Sciatic nerve (tissue), 2 donors: Measurements from ENCODE around the gene KRTCAP2. TPM values are rescaled to one million over a fixed set of nuclear protein-coding genes. Genes with fewer than 3 reads are reported as not detected.

Experiments
- ATAC-seq: fragments of 200-7000 bp; cut with Tn5 transposase; one replicate; pipeline ENCODE4 v1.9.1; 2020; ENCODE audit warnings: mild to moderate bottlenecking, moderate library complexity
- DNase-seq: peaks from one replicate; pipeline ENCODE4 v3.0.0-alpha.2; 2020; ENCODE audit warnings: low spot score
- intact Hi-C: fragments of 100-400 bp; cut with DNase I; formaldehyde crosslinking; loops from one replicate; pipeline ENCODE4 v1.14.2; 2022
- total RNA-seq: library from RNA; stranded (reverse); fragmentation: NEBNext Ultra II Directional; extraction: Animal tissue kit (Norgen Biotek cat#: 25700); gene quantifications from one replicate; pipeline ENCODE4 v1.2.1, GENCODE V29; 2021
- donor health status: DM: no; HTN: no; CAD: no.
- donor health status: DM: no; HTN: no; CAD: no.

The KRTCAP2 gene
- total RNA-seq, 1 donor from 2014 or later = 162 TPM

DNA sequence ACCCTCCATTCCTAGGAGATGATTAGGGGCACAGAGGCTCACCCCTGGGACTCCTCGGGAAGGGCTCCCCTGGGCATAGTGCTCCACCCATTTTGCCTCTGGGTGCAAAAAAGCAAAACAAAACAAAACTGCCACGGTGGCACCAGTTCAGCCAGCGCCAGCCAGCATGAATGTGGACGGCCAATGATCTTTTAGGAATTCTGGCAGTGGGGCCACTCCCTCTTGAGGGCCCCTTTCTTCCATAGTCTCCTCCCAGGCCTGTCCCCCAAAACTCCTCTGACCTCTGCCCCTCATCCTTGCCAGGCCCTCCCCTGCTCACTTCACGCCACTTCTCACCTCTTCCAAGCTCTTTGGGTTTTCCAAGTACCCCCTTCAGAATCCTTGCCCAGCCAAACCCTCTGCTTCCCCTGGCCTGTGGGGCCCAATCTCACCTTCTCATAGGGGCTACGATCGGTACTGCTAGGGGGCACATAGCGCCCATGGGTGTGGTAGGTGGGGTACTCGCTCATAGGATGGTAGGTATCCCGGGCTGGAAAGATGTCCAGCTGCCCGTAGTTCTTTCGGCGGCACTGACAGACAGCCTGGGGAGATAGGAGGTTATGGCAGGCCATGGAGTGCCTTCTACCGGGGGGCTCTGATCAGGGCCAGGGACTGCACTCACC is 13.8 kb upstream of the KRTCAP2 start:
- ATAC-seq (peak; percentile 17), DNase-seq (no peak)
- intact Hi-C loops = no loop called here

DNA sequence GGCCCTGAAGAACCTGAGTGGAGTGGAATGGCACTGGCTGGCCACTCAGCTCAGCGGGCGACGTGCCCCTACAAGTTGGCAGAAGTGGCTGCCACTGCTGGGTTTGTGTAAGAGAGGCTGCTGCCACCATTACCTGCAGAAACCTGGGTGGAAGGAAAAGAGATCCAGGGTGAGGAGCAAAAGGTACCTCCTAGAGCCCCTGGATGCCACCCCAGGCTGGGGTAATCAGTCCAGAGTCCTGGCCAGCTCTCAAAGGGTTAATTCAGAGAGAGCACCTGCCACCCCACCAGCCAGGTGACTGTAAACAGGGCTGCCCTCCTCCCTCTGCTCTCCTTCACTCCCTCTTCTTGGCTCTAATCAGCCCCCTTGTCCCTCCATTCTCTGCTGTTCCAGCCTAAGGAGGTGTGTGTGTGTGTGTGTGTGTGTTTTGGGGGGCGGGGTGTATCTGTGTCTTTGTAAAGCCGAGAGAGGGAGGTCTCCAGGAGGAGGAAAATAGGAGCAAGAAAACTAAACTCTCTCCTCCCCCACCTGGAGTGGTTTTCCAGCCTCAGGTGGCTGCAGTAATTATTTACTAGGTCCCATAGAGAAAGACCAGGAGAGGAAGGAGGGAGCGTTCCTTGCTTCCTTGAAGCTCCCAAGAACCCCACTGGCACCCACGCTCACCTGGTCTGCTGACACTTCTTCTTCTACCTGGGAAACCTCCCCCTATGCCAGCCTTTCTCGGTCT is 13.1 kb upstream of the KRTCAP2 start:
- DNase-seq (no peak), ATAC-seq (peak; percentile 8)
- intact Hi-C loops = no loop called here

DNA sequence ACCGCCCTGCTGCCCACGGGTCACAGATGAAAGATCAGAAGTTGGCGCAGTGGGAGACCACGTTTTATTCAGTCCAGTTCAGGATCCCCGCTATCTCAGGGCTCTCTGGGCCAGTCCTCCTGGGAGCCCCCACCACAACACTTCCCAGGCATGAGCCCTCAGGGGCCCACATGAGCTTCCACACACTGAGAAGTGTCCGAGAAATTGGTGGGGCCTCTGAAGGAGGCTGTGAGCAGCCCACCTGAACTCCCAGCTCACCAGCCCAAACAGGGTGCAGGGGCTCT is 12.6 kb upstream of the KRTCAP2 start:
- intact Hi-C loops = no loop called here
- DNase-seq (no peak), ATAC-seq (no peak)

DNA sequence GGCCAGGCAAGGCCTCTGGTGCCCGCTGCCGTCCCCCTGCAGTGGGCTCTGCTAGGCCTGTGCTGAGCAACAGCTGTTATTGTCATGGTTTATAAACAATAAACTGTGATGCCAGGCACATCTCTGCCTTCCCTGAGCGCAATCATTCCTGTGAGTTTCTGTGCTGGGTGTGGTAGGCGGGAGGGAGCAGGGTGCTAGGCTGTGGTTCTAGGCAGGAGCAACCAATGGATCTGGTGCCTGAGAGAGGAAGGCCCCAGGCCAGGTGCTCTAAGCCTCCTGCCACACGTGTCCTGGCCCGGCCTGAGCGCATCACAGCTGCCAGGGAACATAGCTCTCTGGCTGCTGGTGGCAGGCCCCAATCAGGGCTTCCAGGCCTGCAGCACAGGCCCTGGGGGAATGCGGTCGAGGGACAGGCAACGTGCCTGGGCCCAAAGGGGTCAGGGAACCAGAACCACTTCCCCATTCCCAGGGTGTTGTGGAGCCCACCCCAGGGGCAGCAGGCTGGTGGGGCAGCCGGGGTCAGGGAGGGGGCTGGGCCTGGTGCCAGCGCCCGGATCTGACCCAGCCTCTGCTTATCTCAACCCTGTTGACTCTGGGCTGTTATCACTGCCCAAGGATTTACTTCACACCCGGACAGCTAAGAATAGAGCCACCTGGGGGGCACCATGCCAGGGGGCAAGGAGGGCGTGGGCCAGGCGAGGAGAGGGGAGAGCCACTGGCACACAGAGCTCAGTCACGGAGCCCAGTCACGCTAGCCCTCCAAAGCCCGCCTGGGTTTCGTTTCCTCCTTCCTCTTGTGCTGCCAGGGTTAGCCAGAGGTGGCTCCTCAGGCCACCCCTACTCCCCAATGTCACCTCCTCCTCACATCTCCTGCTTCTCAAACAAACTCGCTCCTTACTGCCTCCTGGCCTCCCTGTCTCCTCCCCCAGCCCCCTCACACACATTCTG is 12.0 kb upstream of the KRTCAP2 start:
- intact Hi-C loops = no loop called here
- DNase-seq (no peak), ATAC-seq (peak; percentile 48)

DNA sequence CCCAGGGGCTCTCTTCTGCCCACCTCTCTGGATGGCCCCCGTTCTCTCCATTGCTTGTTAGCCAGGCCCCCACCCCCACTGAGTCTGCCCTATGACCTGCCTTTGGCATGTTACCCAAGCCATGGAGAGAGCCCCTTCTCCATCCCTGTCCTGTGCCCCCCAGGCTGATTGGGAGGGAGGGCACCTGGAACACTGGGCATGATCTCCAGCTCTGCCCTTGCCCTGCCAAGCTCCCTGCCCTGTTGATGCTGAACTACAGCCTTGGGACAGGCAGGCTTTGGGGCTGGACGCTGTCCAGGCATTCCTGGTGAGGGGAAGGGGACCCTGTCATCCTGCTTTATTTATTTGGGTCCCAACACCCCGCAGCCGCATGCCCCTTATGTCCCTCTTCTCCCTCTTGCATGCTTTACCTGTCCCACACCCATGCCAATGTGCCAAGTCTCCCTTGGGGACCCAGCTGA is 11.3 kb upstream of the KRTCAP2 start:
- intact Hi-C loops = no loop called here
- no peak for DNase-seq
- no peak for ATAC-seq

DNA sequence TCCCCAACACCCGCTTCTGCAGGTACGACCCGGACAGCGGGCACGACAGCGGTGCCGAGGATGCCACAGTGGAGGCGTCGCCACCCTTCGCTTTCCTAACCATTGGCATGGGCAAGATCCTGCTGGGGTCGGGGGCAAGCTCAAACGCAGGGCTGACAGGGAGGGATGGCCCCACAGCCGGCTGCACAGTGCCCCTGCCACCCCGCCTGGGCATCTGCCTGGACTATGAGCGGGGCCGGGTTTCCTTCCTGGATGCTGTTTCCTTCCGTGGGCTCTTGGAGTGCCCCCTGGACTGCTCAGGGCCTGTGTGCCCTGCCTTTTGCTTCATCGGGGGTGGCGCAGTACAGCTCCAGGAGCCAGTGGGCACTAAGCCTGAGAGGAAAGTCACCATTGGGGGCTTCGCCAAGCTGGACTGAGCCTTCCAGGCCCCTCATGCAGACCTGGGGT is 10.7 kb upstream of the KRTCAP2 start:
- ATAC-seq (no peak), DNase-seq (no peak)
- intact Hi-C loops = no loop called here

DNA sequence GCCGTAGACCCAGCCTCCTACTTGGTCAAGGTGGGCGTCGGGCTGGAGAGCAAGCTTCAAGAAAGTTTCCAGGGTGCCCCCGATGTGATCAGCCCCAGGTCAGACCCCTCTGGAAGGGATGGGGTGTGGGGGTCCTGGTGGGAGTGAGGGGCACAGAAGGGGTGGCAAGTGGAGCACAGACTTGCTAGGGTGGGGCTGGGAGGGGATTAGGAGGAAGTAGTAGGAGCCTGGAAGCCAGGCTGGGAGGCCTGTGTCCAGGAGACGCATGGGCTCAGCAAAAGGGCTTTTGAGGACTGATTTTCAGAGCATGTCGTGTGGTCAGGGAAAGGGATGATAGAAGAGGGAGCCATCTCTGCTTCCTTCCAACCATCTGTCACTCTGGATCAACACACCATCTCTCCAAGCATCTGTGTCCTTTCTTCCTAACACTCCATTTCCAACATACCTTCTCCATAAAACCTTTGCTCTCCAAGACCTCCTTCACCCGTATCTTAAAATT is 9.0 kb upstream of the KRTCAP2 start:
- no peak for ATAC-seq
- intact Hi-C loops = no loop called here
- no peak for DNase-seq

DNA sequence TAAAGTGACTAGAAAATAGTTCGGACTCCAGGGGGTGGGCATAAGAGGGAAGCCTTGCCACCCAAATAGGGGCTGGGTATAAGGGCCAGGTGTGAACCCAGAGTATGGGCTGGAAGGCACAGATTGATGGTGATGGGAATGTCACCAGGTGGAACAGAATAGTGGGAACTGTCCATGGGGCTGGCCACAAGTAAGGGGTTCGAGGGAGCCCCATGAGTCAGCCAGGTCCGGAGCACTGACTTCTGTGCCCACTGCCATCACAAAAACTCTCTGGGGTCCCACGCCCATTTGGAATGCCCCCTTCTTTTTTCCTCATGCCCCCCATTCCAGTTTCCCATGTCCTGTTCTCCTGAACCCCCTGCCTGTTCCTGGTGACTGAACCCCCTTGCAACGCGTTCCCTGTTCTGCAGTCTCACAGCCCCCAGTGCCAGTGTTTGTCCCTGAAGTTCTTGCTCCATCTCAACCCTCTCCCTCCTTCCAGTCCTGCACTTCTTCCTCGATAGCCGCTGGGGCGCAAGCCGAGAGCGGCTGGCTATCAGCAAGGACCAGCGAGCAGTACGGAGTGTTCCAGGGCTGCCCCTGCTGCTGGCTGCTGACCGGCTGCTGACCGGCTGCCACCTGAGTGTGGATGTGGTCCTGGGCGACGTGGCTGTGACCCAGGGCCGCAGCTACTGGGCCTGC is 8.4 kb upstream of the KRTCAP2 start:
- no peak for DNase-seq
- no peak for ATAC-seq

DNA sequence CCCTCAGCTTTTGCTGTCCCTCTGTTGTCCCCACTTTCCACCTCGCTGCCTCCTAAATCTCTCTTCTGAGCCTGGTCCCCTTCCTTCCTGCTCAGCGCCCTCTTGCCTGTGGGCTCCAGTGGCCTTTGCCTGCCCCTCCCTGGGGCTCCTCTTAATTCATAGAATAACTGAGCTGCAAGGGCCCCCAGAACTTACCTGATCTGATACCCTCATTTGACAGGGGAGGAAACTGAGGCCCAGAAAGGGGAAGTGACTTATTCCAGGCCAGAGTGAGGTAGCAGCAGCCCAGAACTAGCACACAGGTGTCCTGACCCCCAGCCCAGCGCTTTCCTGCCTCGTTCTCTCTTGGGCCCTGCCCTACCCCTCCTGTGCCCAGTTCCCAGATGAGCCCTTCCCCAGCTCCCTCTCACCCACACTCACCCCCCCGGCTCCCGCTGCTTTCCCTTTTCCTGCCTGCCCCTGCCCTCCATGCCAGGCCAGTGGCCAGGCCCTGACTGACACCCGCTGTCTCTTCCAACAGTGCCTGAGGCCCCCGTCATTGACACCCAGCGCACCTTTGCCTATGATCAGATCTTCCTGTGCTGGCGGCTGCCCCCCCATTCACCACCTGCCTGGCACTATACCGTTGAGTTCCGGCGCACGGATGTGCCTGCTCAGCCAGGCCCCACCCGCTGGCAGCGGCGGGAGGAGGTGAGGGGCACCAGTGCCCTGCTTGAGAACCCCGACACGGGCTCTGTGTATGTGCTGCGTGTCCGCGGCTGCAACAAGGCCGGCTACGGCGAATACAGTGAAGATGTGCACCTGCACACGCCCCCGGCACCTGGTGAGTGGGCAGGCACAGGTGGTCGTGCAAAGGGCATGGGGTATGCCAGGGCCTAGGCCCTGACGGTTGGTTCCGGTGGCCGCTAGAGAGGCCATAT is 6.3 kb upstream of the KRTCAP2 start:
- ATAC-seq = no peak
- intact Hi-C loops = loop anchor here (10.0 kb wide), 1 partner anchor 55 kb away; the partner anchor contains the start of gene EFNA1
- DNase-seq = peak; percentile 62

More for the DNA sequence above, 8.4 kb upstream of the KRTCAP2 start:
- intact Hi-C loops = no loop called here

DNA sequence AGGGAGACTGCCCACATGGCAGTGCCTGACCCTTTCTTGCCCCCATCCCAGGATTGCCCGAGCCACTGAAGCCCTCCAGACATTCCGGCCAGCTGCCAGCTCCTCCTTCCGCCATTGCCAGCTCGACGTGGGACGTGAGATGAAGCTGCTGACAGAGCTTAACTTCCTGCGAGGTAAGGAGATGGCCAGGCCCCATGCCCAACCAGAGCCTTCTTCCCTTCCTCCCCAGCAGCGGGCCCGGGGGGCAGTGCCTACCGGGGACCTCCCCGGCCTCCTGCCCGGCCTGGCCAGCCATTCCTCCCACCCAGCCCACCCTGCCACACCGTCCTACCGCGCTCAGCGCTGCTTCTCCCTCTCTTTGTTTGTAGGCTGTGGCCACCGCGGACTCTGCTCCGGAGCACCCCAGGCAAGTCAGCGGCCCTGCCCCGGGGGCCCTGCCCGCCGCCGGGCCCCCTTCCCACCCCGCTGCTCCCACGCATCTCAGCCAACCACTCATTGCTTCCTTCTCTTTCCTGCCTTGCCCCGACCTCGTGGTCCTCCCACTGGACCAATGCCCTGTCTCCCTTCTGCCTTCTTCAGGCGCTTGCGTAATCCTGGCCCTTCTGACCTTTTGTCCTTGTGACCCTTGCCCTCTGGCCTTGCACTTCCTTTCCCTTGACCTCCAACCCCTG is 5.5 kb upstream of the KRTCAP2 start:
- ATAC-seq (no peak), DNase-seq (peak; percentile 69)
- intact Hi-C loops = loop anchor here (10.0 kb wide), 1 partner anchor 54 kb away; the partner anchor contains the start of gene EFNA1

DNA sequence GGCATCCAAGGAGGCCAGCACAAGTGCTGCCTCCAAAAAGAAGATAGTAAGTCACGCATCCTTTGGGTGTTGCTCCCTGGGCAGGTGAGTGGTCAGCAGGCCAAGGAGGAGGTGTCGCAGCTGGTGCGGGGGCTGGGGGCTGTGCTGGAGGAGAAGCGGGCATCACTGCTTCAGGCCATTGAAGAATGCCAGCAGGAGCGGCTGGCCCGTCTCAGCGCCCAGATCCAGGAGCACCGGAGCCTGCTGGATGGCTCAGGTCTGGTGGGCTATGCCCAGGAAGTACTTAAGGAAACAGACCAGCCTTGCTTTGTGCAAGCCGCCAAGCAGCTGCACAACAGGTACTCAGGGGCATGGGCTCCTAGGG is 4.8 kb upstream of the KRTCAP2 start:
- ATAC-seq = no peak
- peak; percentile 63 for DNase-seq
- intact Hi-C loops = loop anchor here (10.0 kb wide), 1 partner anchor 53 kb away; the partner anchor contains the start of gene EFNA1

DNA sequence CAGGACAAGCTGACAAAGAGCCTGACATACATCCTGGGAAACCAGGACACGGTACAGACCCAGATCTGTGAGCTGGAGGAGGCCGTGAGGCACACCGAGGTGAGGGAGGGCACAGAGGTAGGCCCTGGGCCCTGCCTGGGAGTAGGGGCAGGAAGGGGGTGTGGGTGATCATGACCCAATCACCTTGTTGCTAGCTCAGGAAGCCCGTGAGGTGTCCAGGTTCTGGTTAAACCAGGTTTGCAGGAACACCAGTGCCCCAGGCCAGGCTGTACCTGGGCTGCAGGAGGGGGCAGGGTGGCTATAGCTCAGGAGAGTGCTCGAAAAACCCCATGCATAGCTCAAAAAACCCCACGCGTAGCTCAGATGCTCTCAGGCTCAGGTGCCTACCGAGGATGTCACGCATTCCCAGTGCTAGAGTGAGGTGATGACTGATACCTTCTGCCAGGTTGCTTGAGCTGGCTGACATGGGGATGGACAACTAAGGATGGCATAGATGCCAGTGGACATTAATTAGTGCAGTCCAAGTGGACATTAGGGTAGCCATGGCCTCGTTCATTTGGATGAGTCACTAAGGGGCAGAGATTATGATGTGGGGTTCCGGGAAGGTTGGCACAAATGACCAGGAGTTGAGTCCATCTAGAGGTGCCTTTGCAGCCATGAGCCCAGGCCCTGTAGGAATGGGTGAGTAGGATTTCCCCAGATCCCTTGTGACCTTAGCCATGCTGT is 4.3 kb upstream of the KRTCAP2 start:
- no peak for ATAC-seq
- DNase-seq = peak; percentile 48

DNA sequence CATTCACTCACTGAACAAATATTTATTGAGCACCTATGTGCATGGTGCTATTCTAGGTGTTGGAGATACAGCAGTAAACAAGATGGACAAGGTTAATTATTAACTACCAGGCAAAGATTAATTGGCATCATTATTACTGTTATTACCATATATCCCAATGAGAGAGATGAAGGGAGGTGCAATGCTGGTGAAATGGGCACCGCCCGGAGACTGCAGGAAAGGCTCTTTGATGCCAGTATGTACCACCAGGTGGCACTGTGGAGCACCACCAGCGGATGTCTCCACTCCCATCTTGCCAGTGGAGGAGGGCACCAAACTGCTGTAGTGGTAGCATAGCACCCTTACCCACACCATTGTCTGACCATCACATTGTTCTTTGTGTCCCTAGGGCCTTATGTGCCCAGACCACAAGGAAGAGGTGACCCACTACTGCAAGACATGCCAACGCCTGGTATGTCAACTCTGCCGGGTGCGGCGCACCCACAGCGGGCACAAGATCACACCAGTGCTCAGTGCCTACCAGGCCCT is 3.5 kb upstream of the KRTCAP2 start:
- intact Hi-C loops = loop anchor here (10.0 kb wide), 1 partner anchor 52 kb away; the partner anchor contains the start of gene EFNA1
- DNase-seq = peak; percentile 92
- ATAC-seq = peak; percentile 64

More for the DNA sequence above, 4.3 kb upstream of the KRTCAP2 start:
- intact Hi-C loops = loop anchor here (10.0 kb wide), 1 partner anchor 53 kb away; the partner anchor contains the start of gene EFNA1

DNA sequence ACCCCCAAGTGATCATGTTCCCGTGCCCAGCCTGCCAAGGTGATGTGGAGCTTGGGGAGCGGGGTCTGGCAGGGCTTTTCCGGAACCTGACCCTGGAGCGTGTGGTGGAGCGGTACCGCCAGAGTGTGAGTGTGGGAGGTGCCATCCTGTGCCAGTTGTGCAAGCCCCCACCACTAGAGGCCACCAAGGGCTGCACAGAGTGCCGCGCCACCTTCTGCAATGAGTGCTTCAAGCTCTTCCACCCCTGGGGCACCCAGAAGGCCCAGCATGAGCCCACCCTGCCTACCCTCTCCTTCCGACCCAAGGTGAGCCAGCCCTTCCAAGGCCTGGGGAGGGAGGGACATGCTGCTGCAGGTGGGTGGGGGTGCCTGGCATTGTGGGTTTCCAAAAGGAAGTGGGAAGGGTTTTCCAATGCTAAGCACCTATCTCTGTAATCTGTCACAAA is 2.8 kb upstream of the KRTCAP2 start:
- intact Hi-C loops = loop anchor here (10.0 kb wide), 1 partner anchor 51 kb away; the partner anchor contains the start of gene EFNA1
- ATAC-seq (no peak), DNase-seq (peak; percentile 60)

DNA sequence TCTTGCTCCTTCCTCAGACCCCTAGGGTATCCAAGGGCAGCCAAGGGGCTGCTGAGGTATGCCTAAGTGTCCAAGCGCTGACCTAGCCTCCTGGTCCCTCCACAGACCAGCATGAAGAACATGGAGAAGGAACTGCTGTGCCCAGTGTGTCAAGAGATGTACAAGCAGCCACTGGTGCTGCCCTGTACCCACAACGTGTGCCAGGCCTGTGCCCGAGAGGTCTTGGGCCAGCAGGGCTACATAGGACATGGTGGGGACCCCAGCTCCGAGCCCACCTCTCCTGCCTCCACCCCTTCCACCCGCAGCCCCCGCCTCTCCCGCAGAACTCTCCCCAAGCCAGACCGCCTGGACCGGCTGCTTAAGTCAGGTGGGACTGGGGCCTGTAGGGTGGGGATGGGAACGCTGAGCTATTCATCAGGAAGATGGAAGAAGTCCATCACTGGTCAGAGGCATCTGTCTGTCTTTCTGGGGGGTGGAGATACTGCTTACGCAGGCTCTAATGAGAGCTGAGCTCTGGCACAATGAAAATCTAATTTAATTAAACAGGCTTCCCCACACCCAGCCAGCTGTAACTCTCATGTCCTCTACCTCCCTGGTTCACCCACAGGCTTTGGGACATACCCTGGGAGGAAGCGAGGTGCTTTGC is 2.3 kb upstream of the KRTCAP2 start:
- DNase-seq = peak; percentile 61
- no peak for ATAC-seq
- intact Hi-C loops = loop anchor here (10.0 kb wide), 1 partner anchor 51 kb away; the partner anchor contains the start of gene EFNA1
